Upper lobe of left lung (tissue), 6 donors: ENCODE results near the gene CR2. TPM values are rescaled to one million over a fixed set of nuclear protein-coding genes. Genes with fewer than 3 reads are reported as not detected.
"Not testable (repeated sequence)": the region's sequence is repeated elsewhere in the genome, so short reads cannot be mapped to it uniquely, and the experiment has no call there.

Source experiments
- ATAC-seq, 2 donors: fragments of 200-7000 bp; cut with Tn5 transposase; one replicate each; pipeline ENCODE4 v1.9.1; 2022; ENCODE audit warnings: mild to moderate bottlenecking in 2 of 2, moderate library complexity in 2 of 2; ENCODE audit not compliant: low FRiP score in 2 of 2
- DNase-seq, 2 donors: peaks; one replicate each; pipeline ENCODE4 v3.0.0-alpha.2; 2019 to 2020
- H3K27ac ChIP-seq, 4 donors: fragments of 200-600 bp; sonication (generic); one replicate each; pipeline ENCODE4 v1.5.1; 2016 to 2019
- H3K27me3 ChIP-seq, 4 donors: fragments of 200-600 bp; sonication (generic); one replicate each; pipeline ENCODE4 v1.5.1; 2017 to 2019
- H3K36me3 ChIP-seq, 4 donors: fragments of 200-600 bp; sonication (generic); one replicate each; pipeline ENCODE4 v1.5.1; 2016 to 2019
- H3K4me1 ChIP-seq, 4 donors: fragments of 200-600 bp; sonication (generic); one replicate each; pipeline ENCODE4 v1.5.1; 2018 to 2019
- H3K4me3 ChIP-seq, 4 donors: fragments of 200-600 bp; sonication (generic); one replicate each; pipeline ENCODE4 v1.5.1; 2017 to 2019; ENCODE audit warnings: mild to moderate bottlenecking in 2 of 4, moderate library complexity in 1 of 4
- H3K9me3 ChIP-seq, 4 donors: fragments of 200-600 bp; sonication (generic); one replicate each; pipeline ENCODE4 v1.5.1; 2018 to 2019
- EP300 ChIP-seq, 4 donors: sonication (generic); formaldehyde crosslinking; IDR thresholded peaks; one replicate each; pipeline ENCODE4 v1.5.1; 2017; ENCODE audit warnings: antibody characterized with exemption in 4 of 4, control low read depth in 2 of 4
- POLR2A ChIP-seq, 4 donors: fragments of 450-650 bp; IDR thresholded peaks; one replicate each; pipeline ENCODE4 v1.5.1; 2016 to 2017; ENCODE audit warnings: antibody characterized with exemption in 4 of 4, mild to moderate bottlenecking in 2 of 4
- POLR2AphosphoS5 ChIP-seq, 2 donors: sonication (generic); formaldehyde crosslinking; IDR thresholded peaks; one replicate each; pipeline ENCODE4 v1.5.1; 2017; ENCODE audit warnings: antibody characterized with exemption in 2 of 2
- whole genome bisulfite sequencing, 2 donors: methylation state at CpG; one replicate each; pipeline ENCODE4 v1.1.5; 2017 to 2018; 5-methylcytosine and 5-hydroxymethylcytosine counted together
- total RNA-seq, 6 donors: library from RNA; depleted of rRNA in 4 of 6; stranded (reverse); fragments of >200 nt in 4 of 6; gene quantifications; one replicate each; pipeline versions ENCODE4 v1.1.0 to v1.2.1, GENCODE V29; 2016 to 2021
- TF ChIP-seq, protein P1 (sequence below), 6 experiments: fragments of 450-650 bp in 4 of 6; fragments of 200-600 bp in 2 of 6; sonication (generic) in 2 of 6; IDR thresholded peaks; one replicate each; pipeline ENCODE4 v1.5.1; 2016 to 2019; ENCODE audit warnings: antibody characterized with exemption in 6 of 6
- donor health status: DM: no; HTN: no; CAD: no; lungs with moderate emphysema.
- donor health status: DM: no; HTN: yes; CAD: no; lungs with severe emphysema.

CR2 gene
- total RNA-seq, 6 donors from 2014 or later, result 0.34 to 2.8 (median 1.2) TPM; not detected in 3

DNA sequence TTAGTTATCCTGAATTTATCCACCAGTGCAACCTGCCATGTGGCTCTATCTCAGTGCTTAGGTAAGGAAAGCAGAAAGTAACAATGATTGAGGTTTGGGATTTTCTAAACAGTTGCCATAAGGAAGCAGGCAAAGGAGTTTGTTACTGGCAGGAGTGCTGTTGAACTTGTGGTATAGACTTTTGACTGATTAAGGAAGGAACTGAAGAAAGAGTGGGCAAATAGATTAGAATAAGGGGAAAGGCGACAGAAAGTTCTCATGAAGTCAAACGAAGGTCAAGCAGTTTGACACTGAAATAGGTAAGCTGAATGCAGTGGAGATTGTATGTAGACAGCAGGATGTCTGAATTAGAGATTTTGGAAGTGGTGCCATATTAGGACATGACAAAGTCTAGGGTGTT, 24.2 kb upstream of the CR2 start:
- H3K27ac ChIP-seq, result no peak overlapping the region
- H3K36me3 ChIP-seq, result no peaks in the 10 kb centered on the region
- H3K4me3 ChIP-seq, result no peak overlapping the region
- no peaks in the 10 kb centered on the region for H3K27me3 ChIP-seq
- ATAC-seq, result no peak
- H3K9me3 ChIP-seq, result no peaks in the 10 kb centered on the region
- 55 to 56% methylated on average over 2 of the region's 2 CpGs for WGBS, 2 donors
- no peak for DNase-seq
- H3K4me1 ChIP-seq, result no peaks in the 10 kb centered on the region
- TF ChIP-seq, protein P1, sequence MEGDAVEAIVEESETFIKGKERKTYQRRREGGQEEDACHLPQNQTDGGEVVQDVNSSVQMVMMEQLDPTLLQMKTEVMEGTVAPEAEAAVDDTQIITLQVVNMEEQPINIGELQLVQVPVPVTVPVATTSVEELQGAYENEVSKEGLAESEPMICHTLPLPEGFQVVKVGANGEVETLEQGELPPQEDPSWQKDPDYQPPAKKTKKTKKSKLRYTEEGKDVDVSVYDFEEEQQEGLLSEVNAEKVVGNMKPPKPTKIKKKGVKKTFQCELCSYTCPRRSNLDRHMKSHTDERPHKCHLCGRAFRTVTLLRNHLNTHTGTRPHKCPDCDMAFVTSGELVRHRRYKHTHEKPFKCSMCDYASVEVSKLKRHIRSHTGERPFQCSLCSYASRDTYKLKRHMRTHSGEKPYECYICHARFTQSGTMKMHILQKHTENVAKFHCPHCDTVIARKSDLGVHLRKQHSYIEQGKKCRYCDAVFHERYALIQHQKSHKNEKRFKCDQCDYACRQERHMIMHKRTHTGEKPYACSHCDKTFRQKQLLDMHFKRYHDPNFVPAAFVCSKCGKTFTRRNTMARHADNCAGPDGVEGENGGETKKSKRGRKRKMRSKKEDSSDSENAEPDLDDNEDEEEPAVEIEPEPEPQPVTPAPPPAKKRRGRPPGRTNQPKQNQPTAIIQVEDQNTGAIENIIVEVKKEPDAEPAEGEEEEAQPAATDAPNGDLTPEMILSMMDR (IDR thresholded peaks at IDR 0.05), result no peak
- no peak for TF ChIP-seq EP300 (IDR thresholded peaks at IDR 0.05)
- no peak for TF ChIP-seq POLR2AphosphoS5 (IDR thresholded peaks at IDR 0.05)
- TF ChIP-seq POLR2A (IDR thresholded peaks at IDR 0.05), result no peak

DNA sequence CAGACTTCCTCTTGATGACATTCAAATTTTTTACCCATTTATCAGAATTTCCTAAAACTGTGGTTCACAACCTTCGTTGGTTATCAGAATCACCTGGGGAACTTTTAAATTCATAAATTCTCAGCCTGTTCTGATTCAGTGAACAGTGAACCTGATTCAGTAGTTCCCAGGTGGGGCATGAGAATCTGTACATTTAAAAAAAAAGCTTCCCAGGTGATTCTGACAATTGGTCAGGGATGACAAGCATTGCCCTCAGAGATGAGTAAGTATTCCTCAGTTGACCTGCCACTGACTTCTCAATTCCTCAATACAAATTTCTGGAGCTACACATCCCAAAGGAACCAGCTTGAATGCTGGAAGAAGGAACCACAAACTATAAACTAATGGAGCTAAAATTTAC, 23.5 kb upstream of the CR2 start:
- WGBS, 2 donors, result 65 to 70% methylated on average over 1 of the region's 1 CpG
- Histone ChIP-seq H3K36me3 (no peaks in the 10 kb centered on the region), H3K4me1 (no peaks in the 10 kb centered on the region), H3K27ac (no peak overlapping the region), H3K4me3 (no peak overlapping the region), H3K9me3 (no peaks in the 10 kb centered on the region), H3K27me3 (no peaks in the 10 kb centered on the region)
- no peak for ATAC-seq
- no peak for DNase-seq
- TF ChIP-seq, protein P1 (IDR thresholded peaks at IDR 0.05), result no peak
- no peak for TF ChIP-seq POLR2A (IDR thresholded peaks at IDR 0.05)
- no peak for TF ChIP-seq POLR2AphosphoS5 (IDR thresholded peaks at IDR 0.05)
- TF ChIP-seq EP300 (IDR thresholded peaks at IDR 0.05), result no peak

DNA sequence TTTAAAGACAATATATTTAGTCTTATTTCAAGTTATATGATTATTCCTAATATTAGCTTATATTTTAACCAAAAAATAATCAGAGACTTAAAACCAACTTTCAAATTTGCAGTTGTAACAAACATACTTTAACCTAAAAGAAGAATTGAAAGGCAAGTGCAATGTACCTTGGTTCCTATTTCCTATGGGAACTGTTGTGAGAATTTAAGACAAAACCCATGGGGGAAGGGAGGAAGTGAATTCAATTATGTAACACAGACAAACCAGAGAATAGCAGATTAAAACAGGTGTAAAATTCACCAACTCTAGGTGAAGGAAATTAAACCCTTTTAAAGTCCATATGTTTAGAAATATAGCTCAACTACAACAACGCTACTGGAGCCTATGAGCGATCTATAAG, 22.6 kb upstream of the CR2 start:
- H3K9me3 ChIP-seq, result no peaks in the 10 kb centered on the region
- TF ChIP-seq, protein P1 (IDR thresholded peaks at IDR 0.05), result no peak
- TF ChIP-seq POLR2AphosphoS5 (IDR thresholded peaks at IDR 0.05) (no peak), POLR2A (IDR thresholded peaks at IDR 0.05) (no peak), EP300 (IDR thresholded peaks at IDR 0.05) (no peak)
- no peak overlapping the region for H3K27ac ChIP-seq
- H3K4me3 ChIP-seq, result no peak overlapping the region
- DNase-seq (no peak), ATAC-seq (no peak)
- H3K4me1 ChIP-seq, result no peaks in the 10 kb centered on the region
- H3K36me3 ChIP-seq, result no peaks in the 10 kb centered on the region
- no peaks in the 10 kb centered on the region for H3K27me3 ChIP-seq
- 91 to 97% methylated on average over 2 of the region's 2 CpGs for WGBS, 2 donors

DNA sequence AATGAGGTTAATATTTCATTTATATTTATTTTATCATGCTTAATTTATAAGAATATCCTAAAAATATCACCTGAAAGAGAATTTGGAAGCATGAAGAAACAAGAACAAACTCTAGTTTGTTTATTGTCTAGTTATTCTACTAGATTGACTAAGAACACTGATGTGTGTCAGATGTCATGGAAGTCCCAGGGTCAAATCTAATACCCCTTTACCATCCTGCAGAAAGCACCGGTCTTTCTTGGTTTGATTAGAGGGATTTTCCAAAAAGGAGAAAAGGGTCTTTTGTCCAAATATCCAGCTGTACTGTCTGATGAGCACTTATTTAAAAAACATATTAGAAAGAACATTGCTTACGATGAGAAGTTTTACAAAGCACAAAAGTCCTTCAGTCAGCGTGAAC, 20.7 kb upstream of the CR2 start:
- ATAC-seq, result no peak
- Histone ChIP-seq H3K27ac (no peak overlapping the region), H3K4me1 (no peaks in the 10 kb centered on the region), H3K36me3 (no peaks in the 10 kb centered on the region), H3K4me3 (no peak overlapping the region), H3K9me3 (no peaks in the 10 kb centered on the region), H3K27me3 (no peaks in the 10 kb centered on the region)
- no peak for TF ChIP-seq POLR2A (IDR thresholded peaks at IDR 0.05)
- no peak for TF ChIP-seq POLR2AphosphoS5 (IDR thresholded peaks at IDR 0.05)
- no peak for TF ChIP-seq EP300 (IDR thresholded peaks at IDR 0.05)
- TF ChIP-seq, protein P1 (IDR thresholded peaks at IDR 0.05), result no peak
- WGBS, 2 donors, result 88 to 96% methylated on average over 3 of the region's 3 CpGs
- DNase-seq, result no peak

DNA sequence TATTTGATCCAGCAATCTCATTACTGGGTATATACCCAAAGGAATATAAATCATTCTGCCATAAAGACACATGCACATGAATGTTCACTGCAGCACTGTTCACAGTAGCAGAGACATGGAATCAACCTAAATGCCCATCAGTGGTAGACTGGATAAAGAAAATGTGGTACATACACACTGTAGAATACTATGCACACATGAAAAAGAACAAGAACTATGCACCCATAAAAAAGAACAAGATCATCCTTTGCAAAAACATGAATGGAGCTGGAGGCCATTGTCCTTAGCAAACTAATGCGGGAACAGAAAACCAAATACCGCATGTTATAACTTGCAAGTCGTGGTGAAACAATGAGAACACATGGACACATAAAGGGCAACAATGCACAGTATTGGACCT, 17.4 kb upstream of the CR2 start:
- WGBS, 2 donors, result 94 to 96% methylated on average over 3 of the region's 3 CpGs
- not testable (repeated sequence) for H3K4me1 ChIP-seq, H3K36me3 ChIP-seq, H3K27me3 ChIP-seq, H3K27ac ChIP-seq, H3K9me3 ChIP-seq, H3K4me3 ChIP-seq, DNase-seq, ATAC-seq
